Omental fat pad (tissue), 4 donors: ENCODE results near the gene ADGRL3. TPM values are rescaled to one million over a fixed set of nuclear protein-coding genes. Genes with fewer than 3 reads are reported as not detected.

Source experiments
- ATAC-seq: fragments of 150-250 bp; one replicate; pipeline ENCODE4 v1.9.1; 2016; ENCODE audit warnings: mild to moderate bottlenecking, moderate library complexity; ENCODE audit not compliant: low FRiP score
- DNase-seq: peaks from one replicate; pipeline ENCODE4 v3.0.0-alpha.2; 2019; ENCODE audit warnings: low spot score
- CTCF ChIP-seq, 3 donors: fragments of 450-650 bp; IDR thresholded peaks; one replicate each; pipeline ENCODE4 v1.5.1; 2016 to 2017; ENCODE audit warnings: antibody characterized with exemption in 3 of 3, mild to moderate bottlenecking in 3 of 3, moderate library complexity in 2 of 3
- total RNA-seq, 4 donors: library from RNA; depleted of rRNA; stranded (reverse); fragments of >200 nt; gene quantifications; one replicate each; pipeline ENCODE4 v1.1.0, GENCODE V29; 2016

The ADGRL3 gene
- total RNA-seq, 4 donors from 2014 or later = 2.5 to 16.4 (median 4.6) TPM

- DNase-seq (no peak), ATAC-seq (no peak)
- no peak for TF ChIP-seq CTCF (IDR thresholded peaks at IDR 0.05)
Measured at GRCh38 chr4:61214680-61215079, 14.6 kb downstream of the ADGRL3 start.

DNA sequence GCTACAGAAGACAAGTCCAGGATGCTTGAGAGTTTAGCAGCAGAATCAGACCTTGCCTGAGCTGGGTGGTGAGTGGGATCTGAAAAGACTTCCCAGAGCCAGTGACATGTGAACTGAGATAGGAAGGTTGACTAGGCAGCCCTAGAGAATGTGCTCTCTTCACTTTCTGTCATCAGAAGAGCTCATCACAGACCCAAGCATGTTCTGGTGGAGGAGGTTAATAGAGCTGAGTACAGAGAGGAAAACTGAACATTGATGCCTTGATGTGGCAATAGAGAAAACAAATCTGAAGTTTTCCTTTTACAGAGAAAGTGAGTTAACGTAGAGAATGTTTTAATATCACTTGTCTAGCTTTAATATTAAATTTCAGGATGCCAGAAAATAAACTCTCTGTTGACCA is 17.1 kb downstream of the ADGRL3 start:
- DNase-seq = no peak
- ATAC-seq = no peak
- no peak for TF ChIP-seq CTCF (IDR thresholded peaks at IDR 0.05)

- ATAC-seq = no peak
- TF ChIP-seq CTCF (IDR thresholded peaks at IDR 0.05) = no peak
- no peak for DNase-seq
Measured at GRCh38 chr4:61220556-61220955, 20.4 kb downstream of the ADGRL3 start.

- no peak for DNase-seq
- ATAC-seq = no peak
- TF ChIP-seq CTCF (IDR thresholded peaks at IDR 0.05) = no peak
Measured at GRCh38 chr4:61223385-61223784, 23.3 kb downstream of the ADGRL3 start.

GRCh38 chr4:61224573-61224972 is 24.4 kb downstream of the ADGRL3 start:
- no peak for DNase-seq
- no peak for TF ChIP-seq CTCF (IDR thresholded peaks at IDR 0.05)
- ATAC-seq = no peak

GRCh38 chr4:61225656-61226055 is 25.5 kb downstream of the ADGRL3 start:
- no peak for TF ChIP-seq CTCF (IDR thresholded peaks at IDR 0.05)
- ATAC-seq (no peak), DNase-seq (no peak)

GRCh38 chr4:61231421-61231820 is 31.3 kb downstream of the ADGRL3 start:
- ATAC-seq (no peak), DNase-seq (no peak)
- no peak for TF ChIP-seq CTCF (IDR thresholded peaks at IDR 0.05)
